HG02870 (cell line): ENCODE data around the gene SERTM1.

Source experiments
- ATAC-seq: cut with Tn5 transposase; IDR thresholded peaks from one replicate; pipeline ENCODE4 v1.9.1; 2021; ENCODE audit warnings: mild to moderate bottlenecking, moderate library complexity; ENCODE audit not compliant: unreplicated experiment

SERTM1 gene

GRCh38 chr13:36709136-36709890 is 35.5 kb downstream of the SERTM1 start:
- no peak for ATAC-seq

GRCh38 chr13:36710396-36710795 is 36.6 kb downstream of the SERTM1 start:
- ATAC-seq, result no peak

- ATAC-seq, result no peak
Observed at GRCh38 chr13:36712290-36712689, 38.5 kb downstream of the SERTM1 start.

GRCh38 chr13:36712770-36713169 is 39.0 kb downstream of the SERTM1 start:
- ATAC-seq, result no peak

- ATAC-seq, result no peak
Observed at GRCh38 chr13:36713887-36714286, 40.1 kb downstream of the SERTM1 start.

- no peak for ATAC-seq
Observed at GRCh38 chr13:36715841-36716240, 42.0 kb downstream of the SERTM1 start.

- no peak for ATAC-seq
Observed at GRCh38 chr13:36717017-36717416, 43.2 kb downstream of the SERTM1 start.

GRCh38 chr13:36717966-36718545 is 44.2 kb downstream of the SERTM1 start:
- ATAC-seq, result no peak

GRCh38 chr13:36718686-36719085 is 44.9 kb downstream of the SERTM1 start:
- ATAC-seq, result no peak

GRCh38 chr13:36724141-36724540 is 50.3 kb downstream of the SERTM1 start:
- ATAC-seq, result no peak

- no peak for ATAC-seq
Observed at GRCh38 chr13:36725936-36726335, 52.1 kb downstream of the SERTM1 start.

GRCh38 chr13:36728006-36728405 is 54.2 kb downstream of the SERTM1 start:
- ATAC-seq, result no peak

GRCh38 chr13:36736119-36736726 is 62.4 kb downstream of the SERTM1 start:
- ATAC-seq, result no peak

- ATAC-seq, result no peak
Observed at GRCh38 chr13:36737524-36738083, 63.8 kb downstream of the SERTM1 start.

- ATAC-seq, result no peak
Observed at GRCh38 chr13:36745436-36745835, 71.6 kb downstream of the SERTM1 start.

- no peak for ATAC-seq
Observed at GRCh38 chr13:36746051-36746450, 72.2 kb downstream of the SERTM1 start.
